ENCODE measurements around the gene RRAS.
"Not testable (repeated sequence)": the region's sequence is repeated elsewhere in the genome, so short reads cannot be mapped to it uniquely, and the experiment has no call there.

Gene RRAS

GRCh38 chr19:49632576-49632975, 7.4 kb downstream of the RRAS start:
- DNase-seq (ENCODE audit: extremely low read depth, low read depth): no peak

GRCh38 chr19:49631610-49632192, 8.2 kb downstream of the RRAS start:
- TF ChIP-seq CTCF (IDR thresholded peaks at IDR 0.05; ENCODE audit: low read depth, low read length): no peak
- DNase-seq (ENCODE audit: extremely low read depth, low read depth): no peak

More at GRCh38 chr19:49632576-49632975, 7.4 kb downstream of the RRAS start:
- TF ChIP-seq CTCF (IDR thresholded peaks at IDR 0.05; ENCODE audit: low read depth, low read length): no peak

- no peak for DNase-seq (ENCODE audit: extremely low read depth, low read depth)
- TF ChIP-seq CTCF (IDR thresholded peaks at IDR 0.05; ENCODE audit: low read depth, low read length): no peak
Observed at GRCh38 chr19:49631014-49631588, 8.8 kb downstream of the RRAS start.

- no peak for TF ChIP-seq CTCF (IDR thresholded peaks at IDR 0.05; ENCODE audit: low read depth, low read length)
- no peak for DNase-seq (ENCODE audit: extremely low read depth, low read depth)
Observed at GRCh38 chr19:49629659-49630058, 10.3 kb downstream of the RRAS start.

GRCh38 chr19:49626226-49626625, 13.7 kb downstream of the RRAS start:
- TF ChIP-seq CTCF (IDR thresholded peaks at IDR 0.05; ENCODE audit: low read depth, low read length): no peak
- DNase-seq (ENCODE audit: extremely low read depth, low read depth): no peak

- no peak for TF ChIP-seq CTCF (IDR thresholded peaks at IDR 0.05; ENCODE audit: low read depth, low read length)
- DNase-seq (ENCODE audit: extremely low read depth, low read depth): no peak
Observed at GRCh38 chr19:49624967-49625910, 14.7 kb downstream of the RRAS start.

GRCh38 chr19:49617860-49618259, 22.1 kb downstream of the RRAS start:
- not testable (repeated sequence) for DNase-seq (ENCODE audit: extremely low read depth, low read depth)
